Prostate gland (tissue), 2 donors: Measurements from ENCODE around the gene TOM1L2. TPM values are rescaled to one million over a fixed set of nuclear protein-coding genes. Genes with fewer than 3 reads are reported as not detected.
"Not testable (repeated sequence)": the region's sequence is repeated elsewhere in the genome, so short reads cannot be mapped to it uniquely, and the experiment has no call there.

Experiments used
- DNase-seq: peaks from one replicate; pipeline ENCODE4 v3.0.0-alpha.2; 2019; ENCODE audit warnings: low spot score
- H3K27ac ChIP-seq, 2 donors: fragments of 200-600 bp; sonication (generic); 2 replicates each; pipeline ENCODE4 v1.5.1; 2017 to 2019
- H3K27me3 ChIP-seq: fragments of 200-600 bp; sonication (generic); replicated peaks from 2 replicates; pipeline ENCODE4 v1.5.1; 2019; ENCODE audit not compliant: insufficient read depth
- H3K36me3 ChIP-seq, 2 donors: fragments of 200-600 bp; sonication (generic); 1 replicate in 1 of 2; 2 replicates in 1 of 2; pipeline versions ENCODE4 v1.5.1 to v1.8.1; 2017 to 2019
- H3K4me1 ChIP-seq: fragments of 200-600 bp; sonication (generic); replicated peaks from 2 replicates; pipeline ENCODE4 v1.5.1; 2019
- H3K4me3 ChIP-seq, 2 donors: fragments of 200-600 bp; sonication (generic); 2 replicates each; pipeline ENCODE4 v1.5.1; 2017 to 2019
- H3K9me3 ChIP-seq: fragments of 200-600 bp; sonication (generic); 2 replicates; pipeline ENCODE4 v1.5.1; 2017
- CTCF ChIP-seq, 4 experiments: fragments of 200-600 bp in 2 of 4; fragments of 450-650 bp in 2 of 4; sonication (generic) in 2 of 4; IDR thresholded peaks; 1 replicate in 3 of 4; 2 replicates in 1 of 4; pipeline ENCODE4 v1.5.1; 2016 to 2019; ENCODE audit warnings: antibody characterized with exemption in 4 of 4, mild to moderate bottlenecking in 2 of 4, moderate library complexity in 2 of 4
- POLR2A ChIP-seq: fragments of 450-650 bp; IDR thresholded peaks from one replicate; pipeline ENCODE4 v1.6.1; 2016; ENCODE audit warnings: antibody characterized with exemption, mild to moderate bottlenecking
- POLR2AphosphoS5 ChIP-seq: sonication (generic); formaldehyde crosslinking; IDR thresholded peaks from one replicate; pipeline ENCODE4 v1.6.1; 2017; ENCODE audit warnings: antibody characterized with exemption
- WGBS: methylation state at CpG from one replicate; pipeline ENCODE4 v1.1.5; 2018; 5-methylcytosine and 5-hydroxymethylcytosine counted together
- intact Hi-C: fragments of 100-400 bp; cut with DNase I; formaldehyde crosslinking; loops from one replicate; pipeline ENCODE4 v1.14.2; 2022
- total RNA-seq, 2 donors: library from RNA; depleted of rRNA; stranded (reverse); fragments of >200 nt; gene quantifications; one replicate each; pipeline ENCODE4 v1.1.0, GENCODE V29; 2016

The TOM1L2 gene
- total RNA-seq, 2 donors from 2014 or later = 162 to 185 TPM

- H3K4me3 ChIP-seq = no peak overlapping the region
- 59% methylated on average over 3 of the region's 3 CpGs for WGBS
- peaks cover 26% of the 10 kb centered on the region for H3K4me1 ChIP-seq
- TF ChIP-seq POLR2A (no peak), POLR2AphosphoS5 (no peak), CTCF (IDR thresholded peaks at IDR 0.05) (no peak)
- peak overlapping the region in 1 of 2 donors; percentile 35 for H3K27ac ChIP-seq
- no peaks in the 10 kb centered on the region for H3K27me3 ChIP-seq
- H3K9me3 ChIP-seq = no peaks in the 10 kb centered on the region
- intact Hi-C loops = no loop called here
- H3K36me3 ChIP-seq = no peaks in the 10 kb centered on the region
- DNase-seq = no peak
Measured at GRCh38 chr17:17943281-17943984, 28.8 kb downstream of the TOM1L2 start.

GRCh38 chr17:17942846-17943245, 29.4 kb downstream of the TOM1L2 start:
- Histone ChIP-seq H3K27me3 (no peaks in the 10 kb centered on the region), H3K4me3 (no peak overlapping the region), H3K4me1 (peaks cover 26% of the 10 kb centered on the region), H3K9me3 (no peaks in the 10 kb centered on the region), H3K27ac (peak overlapping the region in 1 of 2 donors; percentile 47), H3K36me3 (no peaks in the 10 kb centered on the region)
- TF ChIP-seq CTCF (IDR thresholded peaks at IDR 0.05) = no peak
- no peak for DNase-seq
- intact Hi-C loops = no loop called here

- DNase-seq = no peak
- Histone ChIP-seq H3K27me3 (no peaks in the 10 kb centered on the region), H3K27ac (peak overlapping the region; percentile 3 to 47), H3K36me3 (no peaks in the 10 kb centered on the region), H3K9me3 (no peaks in the 10 kb centered on the region), H3K4me1 (peaks cover 26% of the 10 kb centered on the region), H3K4me3 (no peak overlapping the region)
- 46% methylated on average over 5 of the region's 5 CpGs for WGBS
- TF ChIP-seq POLR2A (no peak), CTCF (IDR thresholded peaks at IDR 0.05) (no peak), POLR2AphosphoS5 (no peak)
- intact Hi-C loops = no loop called here
Measured at GRCh38 chr17:17941015-17941414, 31.2 kb downstream of the TOM1L2 start.

- H3K36me3 ChIP-seq = no peaks in the 10 kb centered on the region
- intact Hi-C loops = no loop called here
- H3K9me3 ChIP-seq = no peaks in the 10 kb centered on the region
- DNase-seq = no peak
- no peaks in the 10 kb centered on the region for H3K27me3 ChIP-seq
- H3K27ac ChIP-seq = peak overlapping the region; percentile 47
- no peak overlapping the region for H3K4me3 ChIP-seq
- TF ChIP-seq CTCF (IDR thresholded peaks at IDR 0.05) (no peak), POLR2A (no peak), POLR2AphosphoS5 (no peak)
- WGBS = 14% methylated on average over 3 of the region's 3 CpGs
- H3K4me1 ChIP-seq = peaks cover 29% of the 10 kb centered on the region
Measured at GRCh38 chr17:17940441-17940911, 31.7 kb downstream of the TOM1L2 start.

GRCh38 chr17:17939941-17940340, 32.3 kb downstream of the TOM1L2 start:
- DNase-seq, intact Hi-C loops, H3K4me3 ChIP-seq, H3K27me3 ChIP-seq, H3K9me3 ChIP-seq, H3K36me3 ChIP-seq: not testable (repeated sequence)
- peaks cover 31% of the 10 kb centered on the region for H3K4me1 ChIP-seq
- H3K27ac ChIP-seq = peak overlapping the region; percentile 47
- WGBS = 84% methylated on average over 7 of the region's 7 CpGs
